ENCODE measurements around the gene CDC7.

Gene CDC7

DNA sequence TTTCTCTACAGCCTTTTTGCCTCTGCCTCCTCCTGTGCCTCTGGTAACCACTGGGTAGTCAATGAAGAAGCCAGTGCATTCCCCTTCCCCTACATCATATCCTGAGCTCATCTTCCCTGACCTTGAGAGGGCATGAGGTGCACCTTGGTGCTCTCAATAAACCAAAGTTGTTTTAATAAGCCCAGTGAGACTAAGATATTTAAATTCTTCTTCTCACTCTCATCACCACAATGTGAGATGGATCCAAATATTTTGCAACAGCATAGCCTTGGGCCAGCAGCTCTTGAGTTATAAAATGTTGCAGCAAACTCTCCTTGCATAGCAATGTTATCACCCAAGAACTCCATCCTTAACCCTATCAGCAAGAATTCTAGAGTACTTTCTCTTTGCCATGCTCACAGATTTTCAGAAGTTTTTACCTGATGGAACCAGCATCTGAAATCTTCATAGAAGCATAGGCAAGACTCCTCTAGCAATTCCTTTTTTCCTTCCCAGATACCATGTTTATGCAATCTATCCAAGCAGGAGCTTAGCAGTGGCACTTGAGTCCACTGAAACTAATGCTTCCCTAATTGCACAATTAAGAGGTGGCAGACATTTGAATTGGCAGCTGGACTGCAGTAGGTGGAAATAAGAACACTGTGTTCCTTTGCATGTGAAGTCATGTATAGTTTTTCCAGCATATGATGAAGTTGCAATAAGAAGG is 36.8 kb downstream of the CDC7 start:
- no peak overlapping the region for H3K4me3 ChIP-seq (ENCODE audit: low read depth, low read length)
- TF ChIP-seq, protein P1, sequence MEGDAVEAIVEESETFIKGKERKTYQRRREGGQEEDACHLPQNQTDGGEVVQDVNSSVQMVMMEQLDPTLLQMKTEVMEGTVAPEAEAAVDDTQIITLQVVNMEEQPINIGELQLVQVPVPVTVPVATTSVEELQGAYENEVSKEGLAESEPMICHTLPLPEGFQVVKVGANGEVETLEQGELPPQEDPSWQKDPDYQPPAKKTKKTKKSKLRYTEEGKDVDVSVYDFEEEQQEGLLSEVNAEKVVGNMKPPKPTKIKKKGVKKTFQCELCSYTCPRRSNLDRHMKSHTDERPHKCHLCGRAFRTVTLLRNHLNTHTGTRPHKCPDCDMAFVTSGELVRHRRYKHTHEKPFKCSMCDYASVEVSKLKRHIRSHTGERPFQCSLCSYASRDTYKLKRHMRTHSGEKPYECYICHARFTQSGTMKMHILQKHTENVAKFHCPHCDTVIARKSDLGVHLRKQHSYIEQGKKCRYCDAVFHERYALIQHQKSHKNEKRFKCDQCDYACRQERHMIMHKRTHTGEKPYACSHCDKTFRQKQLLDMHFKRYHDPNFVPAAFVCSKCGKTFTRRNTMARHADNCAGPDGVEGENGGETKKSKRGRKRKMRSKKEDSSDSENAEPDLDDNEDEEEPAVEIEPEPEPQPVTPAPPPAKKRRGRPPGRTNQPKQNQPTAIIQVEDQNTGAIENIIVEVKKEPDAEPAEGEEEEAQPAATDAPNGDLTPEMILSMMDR (IDR thresholded peaks at IDR 0.05; ENCODE audit: borderline replicate concordance, insufficient read depth, low read depth, low read length), result no peak

DNA sequence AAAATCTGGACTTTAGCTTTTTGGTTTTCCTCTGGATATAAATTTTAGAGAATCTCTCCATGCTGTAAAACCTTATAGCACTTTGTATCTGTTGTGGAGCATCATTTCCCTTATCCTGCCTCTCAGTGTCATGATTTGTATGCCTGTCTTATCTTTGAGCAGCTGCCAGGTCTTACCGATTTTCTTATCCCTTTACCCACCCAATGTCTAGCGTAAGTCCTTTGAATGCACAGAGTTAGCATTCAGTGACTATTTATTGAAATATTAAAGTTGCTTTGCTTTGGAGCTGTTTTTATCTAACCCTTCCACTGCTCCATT is 37.3 kb downstream of the CDC7 start:
- TF ChIP-seq, protein P1 (IDR thresholded peaks at IDR 0.05; ENCODE audit: borderline replicate concordance, insufficient read depth, low read depth, low read length), result no peak
- H3K4me3 ChIP-seq (ENCODE audit: low read depth, low read length), result no peak overlapping the region

DNA sequence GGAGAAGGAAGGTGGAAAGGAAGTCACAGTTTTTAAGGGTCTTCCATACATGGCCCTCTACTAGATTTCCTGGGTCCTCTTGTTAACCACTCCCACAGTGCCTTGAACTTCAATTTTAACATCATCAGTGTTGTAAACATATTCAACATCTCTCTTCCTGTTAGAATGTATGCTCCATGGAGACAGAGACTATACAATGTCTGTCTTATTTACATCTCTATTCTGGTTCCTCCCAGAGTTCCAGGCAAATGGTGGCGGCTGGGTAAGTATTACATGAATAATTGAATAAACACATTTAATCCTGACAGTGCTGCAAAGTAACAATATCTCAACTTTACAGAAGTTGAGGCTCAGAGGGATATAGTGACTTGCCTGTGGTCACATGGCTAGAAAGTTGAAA is 40.3 kb downstream of the CDC7 start:
- TF ChIP-seq, protein P1 (IDR thresholded peaks at IDR 0.05; ENCODE audit: borderline replicate concordance, insufficient read depth, low read depth, low read length), result no peak
- no peak overlapping the region for H3K4me3 ChIP-seq (ENCODE audit: low read depth, low read length)

DNA sequence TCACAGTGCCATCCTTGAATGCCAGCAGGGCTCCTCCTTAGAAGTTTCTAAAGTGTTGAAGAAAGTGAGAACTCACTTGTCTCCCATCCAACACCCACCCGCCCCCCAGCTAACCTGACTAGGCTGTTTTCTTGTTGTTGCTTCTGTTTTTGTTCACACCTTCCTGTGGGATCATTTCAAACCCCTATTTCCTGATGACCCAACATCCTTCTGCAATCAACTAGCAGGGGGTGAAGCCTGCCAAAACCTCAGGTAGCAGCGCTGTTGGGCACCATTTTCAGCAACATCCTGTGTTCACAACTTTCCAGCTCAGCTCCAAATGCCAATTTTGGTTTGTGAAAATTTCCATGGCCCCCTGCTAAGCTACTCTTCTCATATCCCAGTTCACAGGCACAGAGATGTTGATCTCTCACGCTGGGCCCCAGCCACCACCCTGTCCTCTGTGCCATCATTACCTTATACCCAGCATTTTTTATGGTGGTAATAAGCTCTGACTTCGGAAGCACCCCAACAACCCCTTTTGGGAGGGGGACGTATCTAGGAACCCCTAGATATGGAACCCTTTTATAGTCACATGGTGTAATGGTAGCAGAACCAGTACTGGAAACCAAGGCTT is 41.4 kb downstream of the CDC7 start:
- TF ChIP-seq, protein P1 (IDR thresholded peaks at IDR 0.05; ENCODE audit: borderline replicate concordance, insufficient read depth, low read depth, low read length), result no peak
- no peak overlapping the region for H3K4me3 ChIP-seq (ENCODE audit: low read depth, low read length)

DNA sequence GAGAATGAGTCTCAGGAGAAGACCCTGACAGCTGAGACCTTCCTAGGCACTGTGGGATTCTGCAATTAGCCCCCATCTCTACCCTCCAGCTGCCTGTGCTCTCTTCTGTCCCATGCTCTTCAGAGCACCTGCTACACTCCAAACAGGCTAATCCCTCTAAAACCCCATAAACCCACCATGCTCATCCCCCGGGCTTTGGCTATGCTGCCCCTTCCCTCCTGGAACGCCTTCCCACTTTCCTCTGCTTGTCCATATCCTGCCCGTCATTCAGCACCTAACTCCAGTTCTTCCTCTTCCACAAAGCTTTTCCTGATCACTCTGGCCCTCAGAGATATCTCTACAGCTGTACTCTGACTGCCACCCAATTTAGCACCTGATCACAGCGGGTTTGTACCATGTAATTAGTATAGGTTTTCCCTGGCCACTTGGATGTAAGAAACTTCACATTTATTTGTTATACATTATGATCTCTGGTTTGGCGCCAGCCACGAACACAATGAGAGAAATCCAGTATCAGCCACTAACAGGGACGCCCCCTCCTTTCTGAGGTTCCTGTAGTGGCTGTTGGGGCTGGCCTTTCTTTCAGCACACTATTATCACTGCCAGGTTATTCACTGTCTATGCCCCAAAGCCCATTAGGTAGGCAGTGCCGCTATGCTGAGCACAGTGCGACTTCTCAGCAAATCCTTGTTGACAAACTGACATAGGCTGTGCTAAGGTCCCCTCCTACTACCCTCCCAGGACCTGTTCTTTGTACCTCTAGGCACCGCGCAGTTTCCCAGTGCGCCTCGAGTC is 45.1 kb downstream of the CDC7 start:
- H3K4me3 ChIP-seq (ENCODE audit: low read depth, low read length), result no peak overlapping the region
- TF ChIP-seq, protein P1 (IDR thresholded peaks at IDR 0.05; ENCODE audit: borderline replicate concordance, insufficient read depth, low read depth, low read length), result no peak

DNA sequence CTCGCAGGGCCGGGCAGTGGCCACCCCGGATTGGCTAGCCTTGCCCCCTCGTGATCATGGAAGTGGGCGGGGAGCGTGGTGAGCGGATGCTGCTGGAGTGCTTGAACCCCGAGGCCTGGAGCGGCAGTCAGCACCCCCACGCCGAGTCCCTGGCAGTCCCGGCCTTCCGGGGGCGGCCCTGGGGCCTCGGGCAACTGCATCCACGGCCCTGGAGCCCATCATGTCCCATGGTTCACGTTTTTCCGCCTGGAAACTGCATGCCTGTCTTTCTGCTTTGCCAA is 45.6 kb downstream of the CDC7 start:
- TF ChIP-seq, protein P1 (IDR thresholded peaks at IDR 0.05; ENCODE audit: borderline replicate concordance, insufficient read depth, low read depth, low read length), result no peak
- H3K4me3 ChIP-seq (ENCODE audit: low read depth, low read length), result no peak overlapping the region

DNA sequence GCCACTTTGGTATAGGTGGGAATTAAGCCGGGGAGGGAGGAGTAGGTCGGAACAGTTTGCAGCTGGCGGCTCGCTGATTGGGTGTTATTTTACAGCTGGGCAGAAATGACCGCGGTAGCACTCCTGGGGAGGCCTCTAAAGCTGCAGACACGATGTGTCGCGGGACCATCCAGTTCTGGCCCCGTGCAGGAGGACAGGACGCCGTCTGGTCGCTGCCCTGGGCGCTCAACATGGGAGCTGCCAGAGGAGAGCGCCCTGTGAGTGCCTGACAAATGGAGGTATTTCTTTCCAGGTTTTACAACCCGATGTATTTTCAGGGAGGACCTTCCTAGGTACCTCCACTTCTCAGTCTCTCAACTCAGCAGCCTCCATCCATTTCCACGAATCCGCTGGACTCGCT is 46.2 kb downstream of the CDC7 start:
- no peak overlapping the region for H3K4me3 ChIP-seq (ENCODE audit: low read depth, low read length)
- TF ChIP-seq, protein P1 (IDR thresholded peaks at IDR 0.05; ENCODE audit: borderline replicate concordance, insufficient read depth, low read depth, low read length), result no peak
